HEK293 (cell line): ENCODE measurements around the gene PRPF31.
A peak's percentile ranks its signal among the peaks of the same experiment; 100 is the strongest.

Source experiments
- GLIS1 ChIP-seq: fragments of 450-650 bp; formaldehyde crosslinking; IDR thresholded peaks from 2 replicates; pipeline ENCODE4 v1.5.1; 2016; ENCODE audit warnings: missing biosample characterization, missing genetic modification characterization
- KLF16 ChIP-seq: fragments of 450-650 bp; formaldehyde crosslinking; IDR thresholded peaks from 2 replicates; pipeline ENCODE4 v1.5.1; 2017; ENCODE audit warnings: missing biosample characterization, missing genetic modification characterization
- KLF9 ChIP-seq: fragments of 450-650 bp; formaldehyde crosslinking; IDR thresholded peaks from 2 replicates; pipeline ENCODE4 v1.5.1; 2016; ENCODE audit warnings: missing biosample characterization, missing genetic modification characterization, low read depth
- SCRT1 ChIP-seq: fragments of 450-650 bp; formaldehyde crosslinking; IDR thresholded peaks from 2 replicates; pipeline ENCODE4 v1.5.1; 2016; ENCODE audit warnings: missing biosample characterization, missing genetic modification characterization, borderline replicate concordance
- ZBTB48 ChIP-seq: fragments of 450-650 bp; formaldehyde crosslinking; IDR thresholded peaks from 2 replicates; pipeline ENCODE4 v1.5.1; 2016; ENCODE audit warnings: missing biosample characterization, missing genetic modification characterization
- ZBTB7A ChIP-seq: fragments of 450-650 bp; formaldehyde crosslinking; IDR thresholded peaks from 2 replicates; pipeline ENCODE4 v1.5.1; 2016; ENCODE audit warnings: low read depth, missing biosample characterization, missing genetic modification characterization
- ZEB2 ChIP-seq: fragments of 450-650 bp; formaldehyde crosslinking; IDR thresholded peaks from 2 replicates; pipeline ENCODE4 v1.5.1; 2016; ENCODE audit warnings: missing biosample characterization, missing genetic modification characterization
- ZIC2 ChIP-seq: fragments of 450-650 bp; formaldehyde crosslinking; IDR thresholded peaks from 2 replicates; pipeline ENCODE4 v1.5.1; 2016; ENCODE audit warnings: missing biosample characterization, missing genetic modification characterization
- ZNF132 ChIP-seq: fragments of 450-650 bp; formaldehyde crosslinking; IDR thresholded peaks from 2 replicates; pipeline ENCODE4 v1.5.1; 2017; ENCODE audit warnings: missing biosample characterization, missing genetic modification characterization, borderline replicate concordance
- ZNF266 ChIP-seq: fragments of 450-650 bp; formaldehyde crosslinking; IDR thresholded peaks from 2 replicates; pipeline ENCODE4 v1.5.1; 2016; ENCODE audit warnings: missing biosample characterization, missing genetic modification characterization, low read depth
- ZNF423 ChIP-seq: fragments of 450-650 bp; formaldehyde crosslinking; IDR thresholded peaks from 2 replicates; pipeline ENCODE4 v1.5.1; 2016; ENCODE audit warnings: missing biosample characterization, missing genetic modification characterization
- ZNF48 ChIP-seq: fragments of 450-650 bp; formaldehyde crosslinking; IDR thresholded peaks from 2 replicates; pipeline ENCODE4 v1.5.1; 2016; ENCODE audit warnings: missing biosample characterization, missing genetic modification characterization
- ZNF626 ChIP-seq: fragments of 450-650 bp; sonication (Bioruptor Pico); formaldehyde crosslinking; IDR thresholded peaks from 2 replicates; pipeline ENCODE4 v1.5.1; 2018; ENCODE audit warnings: missing biosample characterization, missing genetic modification characterization, inconsistent platforms
- ZSCAN30 ChIP-seq: fragments of 450-650 bp; IDR thresholded peaks from 2 replicates; pipeline ENCODE4 v1.5.1; 2018; ENCODE audit warnings: missing biosample characterization, mild to moderate bottlenecking, missing genetic modification characterization, moderate library complexity
- ZXDB ChIP-seq: fragments of 450-650 bp; formaldehyde crosslinking; IDR thresholded peaks from 2 replicates; pipeline ENCODE4 v1.5.1; 2016; ENCODE audit warnings: missing biosample characterization, missing genetic modification characterization
- TF ChIP-seq, protein P1 (sequence below): fragments of 450-650 bp; formaldehyde crosslinking; IDR thresholded peaks from 2 replicates; pipeline ENCODE4 v1.5.1; 2016; ENCODE audit warnings: missing biosample characterization, missing genetic modification characterization
- TF ChIP-seq, protein P2 (sequence below): fragments of 450-650 bp; formaldehyde crosslinking; IDR thresholded peaks from 2 replicates; pipeline ENCODE4 v1.5.1; 2016; ENCODE audit warnings: missing biosample characterization, missing genetic modification characterization
- TF ChIP-seq, protein P3 (sequence below): fragments of 450-650 bp; formaldehyde crosslinking; IDR thresholded peaks from 2 replicates; pipeline ENCODE4 v1.5.1; 2016; ENCODE audit warnings: missing biosample characterization, missing genetic modification characterization, borderline replicate concordance
- TF ChIP-seq, protein P4 (sequence below): fragments of 450-650 bp; formaldehyde crosslinking; IDR thresholded peaks from 2 replicates; pipeline ENCODE4 v1.5.1; 2016; ENCODE audit warnings: missing biosample characterization, missing genetic modification characterization
- TF ChIP-seq, protein P5 (sequence below): fragments of 450-650 bp; formaldehyde crosslinking; IDR thresholded peaks from 2 replicates; pipeline ENCODE4 v1.5.1; 2016; ENCODE audit warnings: missing biosample characterization, missing genetic modification characterization
- TF ChIP-seq, protein P6 (sequence below): fragments of 450-650 bp; formaldehyde crosslinking; conservative IDR thresholded peaks from 2 replicates; pipeline ENCODE4 v1.5.1; 2016; ENCODE audit warnings: low read depth, missing biosample characterization, missing genetic modification characterization
- TF ChIP-seq, protein P7 (sequence below): fragments of 450-650 bp; formaldehyde crosslinking; IDR thresholded peaks from 2 replicates; pipeline ENCODE4 v1.5.0; 2017; ENCODE audit warnings: missing biosample characterization, missing genetic modification characterization, borderline replicate concordance

Gene PRPF31

DNA sequence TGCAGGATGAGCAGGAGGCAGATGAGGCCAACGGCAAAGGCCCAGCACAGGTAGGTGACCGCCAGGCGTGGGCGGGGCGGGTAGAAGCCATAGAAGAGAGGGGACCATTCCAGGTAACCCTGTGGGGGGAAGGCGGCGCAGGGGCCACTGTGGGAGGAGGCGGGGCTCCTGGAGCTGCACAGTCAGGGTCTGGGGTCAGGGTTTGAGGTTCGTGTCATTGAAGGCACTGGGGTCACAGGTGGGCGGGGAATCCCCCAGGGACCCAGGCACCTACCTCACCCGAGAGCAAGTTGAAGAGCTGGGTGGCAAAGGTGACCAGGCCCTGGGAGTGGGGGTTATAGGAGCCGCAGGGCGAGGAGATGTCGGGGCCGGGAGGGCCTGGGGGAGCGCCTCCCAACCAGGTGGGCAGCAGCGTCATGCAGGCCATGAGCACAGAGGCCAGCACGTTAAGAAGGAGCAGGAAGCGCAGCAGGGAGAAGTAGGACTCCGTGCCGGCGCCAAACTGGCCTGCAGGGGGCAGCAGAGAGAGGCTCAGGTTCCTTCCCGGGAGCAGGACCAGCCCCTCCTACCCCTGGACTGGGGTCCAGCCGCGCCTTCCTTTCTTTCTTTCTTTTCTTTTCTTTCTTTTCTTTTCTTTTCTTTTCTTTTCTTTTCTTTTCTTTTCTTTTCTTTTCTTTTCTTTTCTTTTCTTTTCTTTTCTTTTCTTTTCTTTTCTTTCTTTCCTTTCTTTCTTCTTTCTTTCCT, 52.8 kb downstream of the PRPF31 start (continued):
- TF ChIP-seq, protein P1, sequence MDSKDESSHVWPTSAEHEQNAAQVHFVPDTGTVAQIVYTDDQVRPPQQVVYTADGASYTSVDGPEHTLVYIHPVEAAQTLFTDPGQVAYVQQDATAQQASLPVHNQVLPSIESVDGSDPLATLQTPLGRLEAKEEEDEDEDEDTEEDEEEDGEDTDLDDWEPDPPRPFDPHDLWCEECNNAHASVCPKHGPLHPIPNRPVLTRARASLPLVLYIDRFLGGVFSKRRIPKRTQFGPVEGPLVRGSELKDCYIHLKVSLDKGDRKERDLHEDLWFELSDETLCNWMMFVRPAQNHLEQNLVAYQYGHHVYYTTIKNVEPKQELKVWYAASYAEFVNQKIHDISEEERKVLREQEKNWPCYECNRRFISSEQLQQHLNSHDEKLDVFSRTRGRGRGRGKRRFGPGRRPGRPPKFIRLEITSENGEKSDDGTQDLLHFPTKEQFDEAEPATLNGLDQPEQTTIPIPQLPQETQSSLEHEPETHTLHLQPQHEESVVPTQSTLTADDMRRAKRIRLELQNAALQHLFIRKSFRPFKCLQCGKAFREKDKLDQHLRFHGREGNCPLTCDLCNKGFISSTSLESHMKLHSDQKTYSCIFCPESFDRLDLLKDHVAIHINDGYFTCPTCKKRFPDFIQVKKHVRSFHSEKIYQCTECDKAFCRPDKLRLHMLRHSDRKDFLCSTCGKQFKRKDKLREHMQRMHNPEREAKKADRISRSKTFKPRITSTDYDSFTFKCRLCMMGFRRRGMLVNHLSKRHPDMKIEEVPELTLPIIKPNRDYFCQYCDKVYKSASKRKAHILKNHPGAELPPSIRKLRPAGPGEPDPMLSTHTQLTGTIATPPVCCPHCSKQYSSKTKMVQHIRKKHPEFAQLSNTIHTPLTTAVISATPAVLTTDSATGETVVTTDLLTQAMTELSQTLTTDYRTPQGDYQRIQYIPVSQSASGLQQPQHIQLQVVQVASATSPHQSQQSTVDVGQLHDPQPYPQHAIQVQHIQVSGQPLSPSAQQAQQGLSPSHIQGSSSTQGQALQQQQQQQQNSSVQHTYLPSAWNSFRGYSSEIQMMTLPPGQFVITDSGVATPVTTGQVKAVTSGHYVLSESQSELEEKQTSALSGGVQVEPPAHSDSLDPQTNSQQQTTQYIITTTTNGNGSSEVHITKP, result no peak
- TF ChIP-seq ZXDB (tag by site-specific recombination), result 0 out of 2 replicates have a peak, but pooled peaks have one; percentile 35
- TF ChIP-seq, protein P2, sequence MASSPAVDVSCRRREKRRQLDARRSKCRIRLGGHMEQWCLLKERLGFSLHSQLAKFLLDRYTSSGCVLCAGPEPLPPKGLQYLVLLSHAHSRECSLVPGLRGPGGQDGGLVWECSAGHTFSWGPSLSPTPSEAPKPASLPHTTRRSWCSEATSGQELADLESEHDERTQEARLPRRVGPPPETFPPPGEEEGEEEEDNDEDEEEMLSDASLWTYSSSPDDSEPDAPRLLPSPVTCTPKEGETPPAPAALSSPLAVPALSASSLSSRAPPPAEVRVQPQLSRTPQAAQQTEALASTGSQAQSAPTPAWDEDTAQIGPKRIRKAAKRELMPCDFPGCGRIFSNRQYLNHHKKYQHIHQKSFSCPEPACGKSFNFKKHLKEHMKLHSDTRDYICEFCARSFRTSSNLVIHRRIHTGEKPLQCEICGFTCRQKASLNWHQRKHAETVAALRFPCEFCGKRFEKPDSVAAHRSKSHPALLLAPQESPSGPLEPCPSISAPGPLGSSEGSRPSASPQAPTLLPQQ (tag by site-specific recombination), result peak; percentile 28; the same call in 1 of the 2 replicates
- TF ChIP-seq ZBTB48, result no peak
- TF ChIP-seq ZNF132 (tag by site-specific recombination), result no peak
- TF ChIP-seq, protein P3, sequence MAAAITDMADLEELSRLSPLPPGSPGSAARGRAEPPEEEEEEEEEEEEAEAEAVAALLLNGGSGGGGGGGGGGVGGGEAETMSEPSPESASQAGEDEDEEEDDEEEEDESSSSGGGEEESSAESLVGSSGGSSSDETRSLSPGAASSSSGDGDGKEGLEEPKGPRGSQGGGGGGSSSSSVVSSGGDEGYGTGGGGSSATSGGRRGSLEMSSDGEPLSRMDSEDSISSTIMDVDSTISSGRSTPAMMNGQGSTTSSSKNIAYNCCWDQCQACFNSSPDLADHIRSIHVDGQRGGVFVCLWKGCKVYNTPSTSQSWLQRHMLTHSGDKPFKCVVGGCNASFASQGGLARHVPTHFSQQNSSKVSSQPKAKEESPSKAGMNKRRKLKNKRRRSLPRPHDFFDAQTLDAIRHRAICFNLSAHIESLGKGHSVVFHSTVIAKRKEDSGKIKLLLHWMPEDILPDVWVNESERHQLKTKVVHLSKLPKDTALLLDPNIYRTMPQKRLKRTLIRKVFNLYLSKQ, result no peak
- peak; percentile 40; the same call in 1 of the 2 replicates for TF ChIP-seq GLIS1 (tag by site-specific recombination)
- TF ChIP-seq ZSCAN30 (tag by site-specific recombination), result 0 out of 2 replicates have a peak, but pooled peaks have one; percentile 45
- no peak for TF ChIP-seq ZNF266 (tag by site-specific recombination)
- TF ChIP-seq, protein P4, sequence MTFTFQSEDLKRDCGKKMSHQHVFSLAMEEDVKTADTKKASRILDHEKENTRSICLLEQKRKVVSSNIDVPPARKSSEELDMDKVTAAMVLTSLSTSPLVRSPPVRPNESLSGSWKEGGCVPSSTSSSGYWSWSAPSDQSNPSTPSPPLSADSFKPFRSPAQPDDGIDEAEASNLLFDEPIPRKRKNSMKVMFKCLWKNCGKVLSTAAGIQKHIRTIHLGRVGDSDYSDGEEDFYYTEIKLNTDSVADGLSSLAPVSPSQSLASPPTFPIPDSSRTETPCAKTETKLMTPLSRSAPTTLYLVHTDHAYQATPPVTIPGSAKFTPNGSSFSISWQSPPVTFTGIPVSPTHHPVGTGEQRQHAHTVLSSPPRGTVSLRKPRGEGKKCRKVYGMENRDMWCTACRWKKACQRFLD (tag by site-specific recombination), result no peak
- TF ChIP-seq, protein P5, sequence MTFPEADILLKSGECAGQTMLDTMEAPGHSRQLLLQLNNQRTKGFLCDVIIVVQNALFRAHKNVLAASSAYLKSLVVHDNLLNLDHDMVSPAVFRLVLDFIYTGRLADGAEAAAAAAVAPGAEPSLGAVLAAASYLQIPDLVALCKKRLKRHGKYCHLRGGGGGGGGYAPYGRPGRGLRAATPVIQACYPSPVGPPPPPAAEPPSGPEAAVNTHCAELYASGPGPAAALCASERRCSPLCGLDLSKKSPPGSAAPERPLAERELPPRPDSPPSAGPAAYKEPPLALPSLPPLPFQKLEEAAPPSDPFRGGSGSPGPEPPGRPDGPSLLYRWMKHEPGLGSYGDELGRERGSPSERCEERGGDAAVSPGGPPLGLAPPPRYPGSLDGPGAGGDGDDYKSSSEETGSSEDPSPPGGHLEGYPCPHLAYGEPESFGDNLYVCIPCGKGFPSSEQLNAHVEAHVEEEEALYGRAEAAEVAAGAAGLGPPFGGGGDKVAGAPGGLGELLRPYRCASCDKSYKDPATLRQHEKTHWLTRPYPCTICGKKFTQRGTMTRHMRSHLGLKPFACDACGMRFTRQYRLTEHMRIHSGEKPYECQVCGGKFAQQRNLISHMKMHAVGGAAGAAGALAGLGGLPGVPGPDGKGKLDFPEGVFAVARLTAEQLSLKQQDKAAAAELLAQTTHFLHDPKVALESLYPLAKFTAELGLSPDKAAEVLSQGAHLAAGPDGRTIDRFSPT, result peak; percentile 35; the same call in 1 of the 2 replicates
- peak; percentile 71; the same call in 1 of the 2 replicates for TF ChIP-seq KLF9 (tag by site-specific recombination)
- TF ChIP-seq ZNF626 (tag by site-specific recombination), result no peak
- TF ChIP-seq KLF16 (tag by site-specific recombination), result no peak
- TF ChIP-seq SCRT1, result peak; percentile 77
- TF ChIP-seq, protein P6, sequence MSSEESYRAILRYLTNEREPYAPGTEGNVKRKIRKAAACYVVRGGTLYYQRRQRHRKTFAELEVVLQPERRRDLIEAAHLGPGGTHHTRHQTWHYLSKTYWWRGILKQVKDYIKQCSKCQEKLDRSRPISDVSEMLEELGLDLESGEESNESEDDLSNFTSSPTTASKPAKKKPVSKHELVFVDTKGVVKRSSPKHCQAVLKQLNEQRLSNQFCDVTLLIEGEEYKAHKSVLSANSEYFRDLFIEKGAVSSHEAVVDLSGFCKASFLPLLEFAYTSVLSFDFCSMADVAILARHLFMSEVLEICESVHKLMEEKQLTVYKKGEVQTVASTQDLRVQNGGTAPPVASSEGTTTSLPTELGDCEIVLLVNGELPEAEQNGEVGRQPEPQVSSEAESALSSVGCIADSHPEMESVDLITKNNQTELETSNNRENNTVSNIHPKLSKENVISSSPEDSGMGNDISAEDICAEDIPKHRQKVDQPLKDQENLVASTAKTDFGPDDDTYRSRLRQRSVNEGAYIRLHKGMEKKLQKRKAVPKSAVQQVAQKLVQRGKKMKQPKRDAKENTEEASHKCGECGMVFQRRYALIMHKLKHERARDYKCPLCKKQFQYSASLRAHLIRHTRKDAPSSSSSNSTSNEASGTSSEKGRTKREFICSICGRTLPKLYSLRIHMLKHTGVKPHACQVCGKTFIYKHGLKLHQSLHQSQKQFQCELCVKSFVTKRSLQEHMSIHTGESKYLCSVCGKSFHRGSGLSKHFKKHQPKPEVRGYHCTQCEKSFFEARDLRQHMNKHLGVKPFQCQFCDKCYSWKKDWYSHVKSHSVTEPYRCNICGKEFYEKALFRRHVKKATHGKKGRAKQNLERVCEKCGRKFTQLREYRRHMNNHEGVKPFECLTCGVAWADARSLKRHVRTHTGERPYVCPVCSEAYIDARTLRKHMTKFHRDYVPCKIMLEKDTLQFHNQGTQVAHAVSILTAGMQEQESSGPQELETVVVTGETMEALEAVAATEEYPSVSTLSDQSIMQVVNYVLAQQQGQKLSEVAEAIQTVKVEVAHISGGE (tag by site-specific recombination), result 0 out of 2 replicates have a peak, but pooled peaks have one; percentile 12
- no peak for TF ChIP-seq ZBTB7A
- TF ChIP-seq ZNF423 (tag by site-specific recombination), result no peak
- 0 out of 2 replicates have a peak, but pooled peaks have one; percentile 12 for TF ChIP-seq ZIC2 (tag by site-specific recombination)
- TF ChIP-seq, protein P7, sequence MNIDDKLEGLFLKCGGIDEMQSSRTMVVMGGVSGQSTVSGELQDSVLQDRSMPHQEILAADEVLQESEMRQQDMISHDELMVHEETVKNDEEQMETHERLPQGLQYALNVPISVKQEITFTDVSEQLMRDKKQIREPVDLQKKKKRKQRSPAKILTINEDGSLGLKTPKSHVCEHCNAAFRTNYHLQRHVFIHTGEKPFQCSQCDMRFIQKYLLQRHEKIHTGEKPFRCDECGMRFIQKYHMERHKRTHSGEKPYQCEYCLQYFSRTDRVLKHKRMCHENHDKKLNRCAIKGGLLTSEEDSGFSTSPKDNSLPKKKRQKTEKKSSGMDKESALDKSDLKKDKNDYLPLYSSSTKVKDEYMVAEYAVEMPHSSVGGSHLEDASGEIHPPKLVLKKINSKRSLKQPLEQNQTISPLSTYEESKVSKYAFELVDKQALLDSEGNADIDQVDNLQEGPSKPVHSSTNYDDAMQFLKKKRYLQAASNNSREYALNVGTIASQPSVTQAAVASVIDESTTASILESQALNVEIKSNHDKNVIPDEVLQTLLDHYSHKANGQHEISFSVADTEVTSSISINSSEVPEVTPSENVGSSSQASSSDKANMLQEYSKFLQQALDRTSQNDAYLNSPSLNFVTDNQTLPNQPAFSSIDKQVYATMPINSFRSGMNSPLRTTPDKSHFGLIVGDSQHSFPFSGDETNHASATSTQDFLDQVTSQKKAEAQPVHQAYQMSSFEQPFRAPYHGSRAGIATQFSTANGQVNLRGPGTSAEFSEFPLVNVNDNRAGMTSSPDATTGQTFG, result no peak
- TF ChIP-seq ZEB2 (tag by site-specific recombination), result peak; percentile 53
- TF ChIP-seq ZNF48 (tag by site-specific recombination), result no peak
